Vagina (tissue), 2 donors: ENCODE measurements around the gene ZNF14. TPM values are rescaled to one million over a fixed set of nuclear protein-coding genes. Genes with fewer than 3 reads are reported as not detected.

Experiments
- DNase-seq, 2 donors: peaks; one replicate each; pipeline ENCODE4 v3.0.0-alpha.2; 2017; ENCODE audit errors: extremely low spot score in 2 of 2
- H3K27ac ChIP-seq: fragments of 200-600 bp; sonication (generic); one replicate; pipeline ENCODE4 v1.5.1; 2019
- H3K27me3 ChIP-seq: fragments of 200-600 bp; sonication (generic); one replicate; pipeline ENCODE4 v1.5.1; 2019
- H3K36me3 ChIP-seq, 2 donors: fragments of 200-600 bp; sonication (generic); one replicate each; pipeline ENCODE4 v1.5.1; 2017 to 2019
- H3K4me1 ChIP-seq: fragments of 200-600 bp; sonication (generic); one replicate; pipeline ENCODE4 v1.5.1; 2019
- H3K4me3 ChIP-seq, 2 donors: fragments of 200-600 bp; sonication (generic); 1 replicate in 1 of 2; 2 replicates in 1 of 2; pipeline ENCODE4 v1.5.1; 2016 to 2019
- H3K9me3 ChIP-seq: fragments of 200-600 bp; sonication (generic); one replicate; pipeline ENCODE4 v1.5.1; 2019
- POLR2A ChIP-seq, 2 donors: fragments of 450-650 bp; IDR thresholded peaks; one replicate each; pipeline ENCODE4 v1.6.1; 2017; ENCODE audit warnings: antibody characterized with exemption in 2 of 2, mild to moderate bottlenecking in 2 of 2, moderate library complexity in 2 of 2
- POLR2AphosphoS5 ChIP-seq, 2 donors: sonication (generic); formaldehyde crosslinking; IDR thresholded peaks; one replicate each; pipeline ENCODE4 v1.9.0; 2017; ENCODE audit warnings: antibody characterized with exemption in 2 of 2, mild to moderate bottlenecking in 2 of 2, low read depth in 1 of 2; ENCODE audit not compliant: insufficient read depth in 1 of 2
- intact Hi-C: fragments of 100-400 bp; cut with DNase I; formaldehyde crosslinking; loops from one replicate; pipeline ENCODE4 v1.15.1; 2023
- total RNA-seq: library from RNA; depleted of rRNA; stranded (reverse); fragments of >200 nt; gene quantifications from one replicate; pipeline ENCODE4 v1.2.3, GENCODE V29; 2016
- TF ChIP-seq, protein P1 (sequence below), 3 experiments: fragments of 450-650 bp in 2 of 3; fragments of 200-600 bp in 1 of 3; sonication (generic) in 1 of 3; IDR thresholded peaks; one replicate each; pipeline ENCODE4 v1.5.1; 2017 to 2019; ENCODE audit warnings: antibody characterized with exemption in 3 of 3, mild to moderate bottlenecking in 2 of 3, moderate library complexity in 2 of 3

The ZNF14 gene
- total RNA-seq, 1 donor from 2014 or later: 5.4 TPM

GRCh38 chr19:19738564-19738963, 5.7 kb upstream of the ZNF14 start:
- no peak for DNase-seq
- Histone ChIP-seq H3K27me3 (no peaks in the 10 kb centered on the region), H3K4me3 (no peak overlapping the region), H3K9me3 (no peaks in the 10 kb centered on the region), H3K4me1 (no peaks in the 10 kb centered on the region), H3K36me3 (no peaks in the 10 kb centered on the region), H3K27ac (no peak overlapping the region)
- TF ChIP-seq POLR2AphosphoS5 (IDR thresholded peaks at IDR 0.05; ENCODE audit: insufficient read depth in 1 of 2, low read depth in 1 of 2) (no peak), POLR2A (IDR thresholded peaks at IDR 0.05) (no peak)
- TF ChIP-seq, protein P1, sequence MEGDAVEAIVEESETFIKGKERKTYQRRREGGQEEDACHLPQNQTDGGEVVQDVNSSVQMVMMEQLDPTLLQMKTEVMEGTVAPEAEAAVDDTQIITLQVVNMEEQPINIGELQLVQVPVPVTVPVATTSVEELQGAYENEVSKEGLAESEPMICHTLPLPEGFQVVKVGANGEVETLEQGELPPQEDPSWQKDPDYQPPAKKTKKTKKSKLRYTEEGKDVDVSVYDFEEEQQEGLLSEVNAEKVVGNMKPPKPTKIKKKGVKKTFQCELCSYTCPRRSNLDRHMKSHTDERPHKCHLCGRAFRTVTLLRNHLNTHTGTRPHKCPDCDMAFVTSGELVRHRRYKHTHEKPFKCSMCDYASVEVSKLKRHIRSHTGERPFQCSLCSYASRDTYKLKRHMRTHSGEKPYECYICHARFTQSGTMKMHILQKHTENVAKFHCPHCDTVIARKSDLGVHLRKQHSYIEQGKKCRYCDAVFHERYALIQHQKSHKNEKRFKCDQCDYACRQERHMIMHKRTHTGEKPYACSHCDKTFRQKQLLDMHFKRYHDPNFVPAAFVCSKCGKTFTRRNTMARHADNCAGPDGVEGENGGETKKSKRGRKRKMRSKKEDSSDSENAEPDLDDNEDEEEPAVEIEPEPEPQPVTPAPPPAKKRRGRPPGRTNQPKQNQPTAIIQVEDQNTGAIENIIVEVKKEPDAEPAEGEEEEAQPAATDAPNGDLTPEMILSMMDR (IDR thresholded peaks at IDR 0.05): no peak
- intact Hi-C loops: no loop called here

GRCh38 chr19:19737559-19738332, 4.8 kb upstream of the ZNF14 start:
- Histone ChIP-seq H3K27ac (no peak overlapping the region), H3K9me3 (no peaks in the 10 kb centered on the region), H3K4me3 (no peak overlapping the region), H3K4me1 (no peaks in the 10 kb centered on the region), H3K36me3 (no peaks in the 10 kb centered on the region), H3K27me3 (no peaks in the 10 kb centered on the region)
- TF ChIP-seq POLR2A (IDR thresholded peaks at IDR 0.05): no peak
- no peak for TF ChIP-seq POLR2AphosphoS5 (IDR thresholded peaks at IDR 0.05; ENCODE audit: insufficient read depth in 1 of 2, low read depth in 1 of 2)
- TF ChIP-seq, protein P1 (IDR thresholded peaks at IDR 0.05): no peak
- intact Hi-C loops: no loop called here
- DNase-seq: no peak

DNA sequence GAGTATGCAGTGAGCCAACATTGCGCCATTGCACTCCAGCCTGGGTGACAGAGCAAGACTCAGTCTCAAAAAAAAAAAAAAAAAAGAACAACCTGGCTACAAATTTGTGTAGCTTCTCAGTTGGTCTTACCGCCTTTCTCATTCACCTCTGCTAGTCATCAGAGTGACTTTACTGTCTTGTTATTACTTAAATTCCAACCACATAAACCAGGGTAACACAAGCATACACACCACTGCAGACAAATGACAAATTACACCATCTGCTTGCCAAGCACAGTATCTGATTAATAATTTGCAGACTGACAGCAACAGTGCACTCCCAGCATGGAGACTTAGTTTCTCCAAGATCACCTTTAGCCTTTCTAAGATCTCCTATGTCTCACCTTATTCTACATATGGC, 11.0 kb downstream of the ZNF14 start:
- intact Hi-C loops: no loop called here
- no peaks in the 10 kb centered on the region for H3K27me3 ChIP-seq
- H3K36me3 ChIP-seq: peaks cover 0 to 23% of the 10 kb centered on the region in 2 donors
- H3K4me1 ChIP-seq: no peaks in the 10 kb centered on the region
- no peak for TF ChIP-seq POLR2AphosphoS5 (IDR thresholded peaks at IDR 0.05; ENCODE audit: insufficient read depth in 1 of 2, low read depth in 1 of 2)
- no peak for TF ChIP-seq POLR2A (IDR thresholded peaks at IDR 0.05)
- TF ChIP-seq, protein P1 (IDR thresholded peaks at IDR 0.05): no peak
- H3K27ac ChIP-seq: no peak overlapping the region
- no peak overlapping the region for H3K4me3 ChIP-seq
- no peak for DNase-seq
- peaks cover 67% of the 10 kb centered on the region for H3K9me3 ChIP-seq

DNA sequence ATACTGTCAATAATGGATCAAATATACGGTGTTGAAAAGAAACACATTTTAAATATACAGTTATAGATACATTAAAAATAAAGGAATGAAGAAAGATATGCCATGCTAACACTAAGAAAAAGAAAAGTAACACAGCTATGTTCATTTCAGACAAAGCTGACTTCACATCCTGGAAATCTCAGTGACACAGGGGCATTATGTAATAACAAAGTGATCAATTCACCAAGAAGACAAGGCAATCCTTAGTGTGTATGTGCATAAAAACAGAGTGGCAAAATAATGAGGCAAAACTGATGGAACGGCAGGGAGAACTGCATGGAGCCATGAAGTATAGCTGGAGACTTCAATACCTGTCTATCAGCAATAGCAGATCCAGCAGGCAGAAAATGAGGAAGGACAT, 13.1 kb downstream of the ZNF14 start:
- no peaks in the 10 kb centered on the region for H3K27me3 ChIP-seq
- H3K4me1 ChIP-seq: no peaks in the 10 kb centered on the region
- intact Hi-C loops: no loop called here
- H3K4me3 ChIP-seq: no peak overlapping the region
- TF ChIP-seq POLR2A (IDR thresholded peaks at IDR 0.05) (no peak), POLR2AphosphoS5 (IDR thresholded peaks at IDR 0.05; ENCODE audit: insufficient read depth in 1 of 2, low read depth in 1 of 2) (no peak)
- TF ChIP-seq, protein P1 (IDR thresholded peaks at IDR 0.05): no peak
- no peak overlapping the region for H3K27ac ChIP-seq
- no peak for DNase-seq
- H3K9me3 ChIP-seq: peaks cover 80% of the 10 kb centered on the region
- H3K36me3 ChIP-seq: peaks cover 0 to 38% of the 10 kb centered on the region in 2 donors
